HG03432 (cell line): ENCODE results near the gene UBE2Z.

Experiments
- ATAC-seq: cut with Tn5 transposase; IDR thresholded peaks from one replicate; pipeline ENCODE4 v1.9.1; 2021; ENCODE audit warnings: mild to moderate bottlenecking, moderate library complexity; ENCODE audit not compliant: unreplicated experiment

UBE2Z gene

GRCh38 chr17:48952904-48953303, 44.7 kb downstream of the UBE2Z start:
- ATAC-seq, result no peak

GRCh38 chr17:48954300-48954755, 46.1 kb downstream of the UBE2Z start:
- ATAC-seq, result no peak

- no peak for ATAC-seq
These were observed 52.8 kb downstream of the UBE2Z start for GRCh38 chr17:48960834-48961515.

GRCh38 chr17:48961516-48962233, 53.5 kb downstream of the UBE2Z start:
- ATAC-seq, result no peak

- no peak for ATAC-seq
These were observed 62.0 kb downstream of the UBE2Z start for GRCh38 chr17:48970224-48970623.

- no peak for ATAC-seq
These were observed 62.9 kb downstream of the UBE2Z start for GRCh38 chr17:48970865-48971687.

- no peak for ATAC-seq
These were observed 64.5 kb downstream of the UBE2Z start for GRCh38 chr17:48972749-48973097.

GRCh38 chr17:48973806-48974205, 65.6 kb downstream of the UBE2Z start:
- ATAC-seq, result no peak
